ENCODE data around the gene STXBP6.

The STXBP6 gene

DNA sequence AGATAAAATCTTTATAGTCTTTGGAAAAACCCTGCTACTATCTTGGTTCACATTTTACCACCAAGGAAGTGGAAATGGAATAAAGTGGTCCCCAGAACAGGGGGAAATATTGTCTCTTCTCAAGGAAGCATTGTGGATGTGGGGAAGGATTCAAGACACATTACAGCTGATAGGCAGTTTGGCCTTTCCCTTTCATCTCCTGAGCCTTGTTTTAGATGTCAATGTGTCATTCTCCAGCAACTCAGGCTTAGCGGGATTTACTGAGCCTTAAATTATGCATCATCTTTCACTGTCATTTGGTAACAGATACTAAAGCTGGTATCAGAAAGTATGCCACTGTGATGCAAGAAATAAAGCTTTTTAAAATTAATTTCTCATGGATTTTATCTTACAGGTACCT lies 136.2 kb downstream of the STXBP6 start:
- no peak for DNase-seq

DNA sequence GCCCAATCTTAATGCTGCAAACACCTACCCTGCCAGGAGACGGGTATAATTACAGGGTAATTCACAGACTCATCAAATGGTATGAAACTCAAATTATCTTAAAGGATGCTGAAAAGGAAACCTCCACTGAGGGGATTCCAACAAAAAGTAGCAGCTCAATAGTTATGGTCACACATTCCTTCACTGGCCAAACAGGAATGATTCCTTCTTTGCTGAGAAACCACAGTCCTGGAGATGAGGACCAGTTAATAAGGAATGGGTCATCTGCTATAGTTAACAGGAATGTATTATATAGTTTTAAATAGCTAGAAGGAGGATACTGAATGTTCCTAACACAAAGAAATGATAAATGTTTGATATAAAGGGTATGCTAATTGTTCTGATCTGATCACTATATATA lies 136.9 kb downstream of the STXBP6 start:
- DNase-seq: peak; percentile 16

DNA sequence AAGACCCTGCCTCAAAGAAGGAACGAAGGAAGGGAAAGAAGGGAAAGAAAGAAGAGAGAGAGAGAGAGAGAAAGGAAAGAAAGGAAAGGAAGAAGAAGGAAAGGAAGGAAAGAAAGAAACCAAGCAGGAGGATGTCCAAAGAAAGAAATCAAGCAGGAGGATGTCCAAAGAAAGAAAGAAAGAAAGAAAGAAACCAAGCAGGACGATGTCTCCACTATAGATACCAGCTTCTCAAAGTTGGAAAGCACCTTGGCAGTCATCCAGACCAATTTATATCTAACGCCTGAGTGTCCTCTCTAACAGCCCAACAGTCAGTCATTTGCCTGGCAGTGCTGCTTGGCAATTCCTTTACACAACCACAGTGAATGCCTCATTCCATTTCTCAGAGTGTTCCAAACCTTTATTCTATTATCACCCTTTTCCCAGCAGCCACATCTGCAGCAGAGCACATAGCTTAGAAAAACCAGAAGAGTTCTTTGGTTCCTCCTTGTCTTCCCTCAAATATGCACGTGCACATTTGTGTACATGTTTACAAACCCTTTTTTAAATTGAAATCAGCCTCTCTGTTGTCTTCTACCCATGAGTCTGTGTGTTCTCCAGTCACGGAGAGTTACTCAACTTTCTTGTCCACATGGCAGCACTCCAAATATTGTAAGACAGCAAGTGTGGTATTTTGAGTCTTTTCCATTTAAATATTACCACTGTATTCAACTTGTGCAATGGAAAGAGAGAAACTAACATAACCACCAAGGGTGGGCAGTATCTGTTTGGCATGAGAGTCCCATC lies 138.4 kb downstream of the STXBP6 start:
- DNase-seq: peak; percentile 58

GRCh38 chr14:24910408-24910986 lies 139.4 kb downstream of the STXBP6 start:
- DNase-seq: no peak

GRCh38 chr14:24909523-24910302 lies 140.2 kb downstream of the STXBP6 start:
- no peak for DNase-seq

DNA sequence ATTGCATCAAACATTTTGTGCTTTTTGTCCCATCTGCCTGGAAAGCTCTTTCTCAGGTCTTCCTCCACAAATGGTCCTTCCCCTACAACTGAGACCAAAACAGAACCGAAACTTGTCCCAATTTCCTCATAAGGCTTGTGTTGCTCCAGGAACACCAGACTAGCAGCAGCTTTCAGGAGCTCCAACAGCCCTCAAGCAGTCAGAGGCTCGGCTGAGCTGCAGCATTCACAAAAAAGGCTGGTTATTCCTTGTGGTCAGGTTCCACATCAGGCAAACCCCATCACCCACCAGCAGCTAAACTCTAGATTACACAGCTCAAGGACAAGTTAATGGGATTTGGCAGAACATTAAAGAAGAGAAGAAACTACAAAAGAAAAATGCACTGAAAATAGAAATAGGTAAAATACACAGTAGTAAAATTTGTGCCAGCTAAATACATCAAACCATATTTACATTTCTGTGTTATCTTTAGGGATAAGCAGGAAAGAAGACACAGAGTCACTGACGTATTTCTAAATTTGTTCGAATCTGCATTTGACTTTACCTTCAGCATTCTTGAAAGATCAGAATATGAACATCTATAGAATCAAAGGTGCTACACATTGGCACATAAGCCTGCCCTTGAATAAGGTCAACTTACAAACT lies 141.2 kb downstream of the STXBP6 start:
- DNase-seq: no peak

DNA sequence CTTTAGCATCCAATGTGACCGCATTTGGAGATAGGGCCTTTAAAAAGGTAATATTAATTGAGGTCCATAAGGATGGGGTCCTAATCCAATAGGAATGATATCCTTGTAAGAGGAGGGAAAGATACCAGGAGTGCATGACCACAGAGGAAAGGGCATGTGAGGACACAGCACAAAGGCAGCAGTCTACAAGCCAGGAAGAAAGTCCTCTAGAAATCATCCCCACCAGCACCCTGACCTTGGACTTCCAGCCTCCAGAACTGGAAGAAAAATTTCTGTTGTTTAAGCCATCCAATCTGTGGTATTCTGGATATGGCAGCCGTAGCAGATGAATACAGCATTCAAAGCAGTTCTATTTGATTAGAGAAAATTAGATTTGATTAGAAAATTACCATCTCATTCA lies 145.4 kb downstream of the STXBP6 start:
- DNase-seq: no peak

- peak; percentile 78 for DNase-seq
Observed at GRCh38 chr14:24903337-24903736, 146.6 kb downstream of the STXBP6 start.

DNA sequence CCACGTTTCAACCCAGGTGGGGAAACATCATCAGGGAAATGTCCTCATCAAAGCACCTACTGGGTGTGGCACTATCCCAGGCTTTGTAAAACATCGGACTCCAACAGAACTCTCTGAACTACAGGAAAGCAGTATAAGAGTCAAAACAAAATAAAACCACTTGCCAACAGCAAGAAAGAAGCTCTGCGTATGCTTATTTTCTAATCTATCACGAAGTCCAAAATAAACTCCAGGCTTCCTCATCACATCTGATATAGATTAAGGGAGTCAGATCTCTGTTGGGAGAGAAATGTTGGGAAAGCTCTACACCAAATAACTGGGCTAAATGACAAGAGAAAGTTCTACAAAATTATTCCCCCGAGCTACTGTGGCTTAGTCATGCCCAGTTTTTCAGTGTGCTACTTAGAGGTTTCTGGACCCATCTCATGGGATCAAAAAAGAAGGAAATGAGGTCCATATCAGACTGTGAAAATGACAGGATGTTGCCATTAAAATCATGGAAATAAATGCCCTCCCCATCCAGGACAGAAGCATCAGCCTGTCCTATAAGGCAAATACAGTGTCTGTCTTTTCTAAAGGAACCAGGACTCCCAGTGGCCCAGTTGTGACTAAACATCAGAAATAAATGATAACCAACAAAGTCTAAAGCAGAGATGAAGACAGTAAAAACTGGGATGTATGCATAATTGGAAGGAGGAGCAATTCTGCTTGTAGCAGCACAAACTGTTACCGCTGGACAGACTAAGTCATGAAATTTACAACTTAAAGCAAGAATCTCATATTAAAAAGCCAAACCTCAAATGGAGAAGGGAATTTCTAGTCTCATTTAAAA lies 149.5 kb downstream of the STXBP6 start:
- DNase-seq: peak; percentile 71

GRCh38 chr14:24897793-24898192 lies 152.2 kb downstream of the STXBP6 start:
- DNase-seq: no peak

DNA sequence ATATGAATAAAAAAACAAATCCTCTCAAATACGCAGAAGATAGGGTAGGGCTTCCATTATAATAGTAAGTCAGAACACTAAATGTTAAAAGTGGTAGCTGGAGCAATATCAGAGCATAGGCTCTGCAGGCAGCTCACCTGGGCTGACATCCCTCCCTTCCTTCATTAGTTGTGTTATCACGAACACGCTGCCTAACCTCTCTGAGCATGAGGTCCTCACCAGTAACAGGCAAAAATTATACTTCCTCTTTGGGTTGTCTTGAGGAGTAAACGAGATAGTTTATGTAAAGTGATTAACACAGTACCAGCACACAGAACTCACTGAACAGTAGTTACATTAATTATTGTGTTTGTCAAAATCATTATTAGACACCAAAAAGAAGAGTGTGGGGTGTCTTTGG lies 154.3 kb downstream of the STXBP6 start:
- no peak for DNase-seq

DNA sequence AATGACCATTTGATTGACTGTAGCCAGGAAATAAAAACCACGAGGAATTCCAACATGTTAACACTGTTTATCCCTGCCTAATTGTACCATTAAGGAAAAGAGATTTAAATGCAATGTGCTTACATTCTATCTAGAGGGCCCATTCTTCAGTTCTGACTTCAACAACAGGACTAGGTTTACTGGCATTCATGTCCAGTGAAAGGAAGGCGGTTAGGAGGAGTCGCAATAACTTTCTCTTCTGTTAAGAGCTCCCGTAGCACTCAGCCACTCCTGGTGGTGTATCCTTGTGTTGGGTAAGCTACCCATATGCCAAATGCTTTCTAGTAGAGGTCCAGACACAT lies 154.7 kb downstream of the STXBP6 start:
- no peak for DNase-seq

DNA sequence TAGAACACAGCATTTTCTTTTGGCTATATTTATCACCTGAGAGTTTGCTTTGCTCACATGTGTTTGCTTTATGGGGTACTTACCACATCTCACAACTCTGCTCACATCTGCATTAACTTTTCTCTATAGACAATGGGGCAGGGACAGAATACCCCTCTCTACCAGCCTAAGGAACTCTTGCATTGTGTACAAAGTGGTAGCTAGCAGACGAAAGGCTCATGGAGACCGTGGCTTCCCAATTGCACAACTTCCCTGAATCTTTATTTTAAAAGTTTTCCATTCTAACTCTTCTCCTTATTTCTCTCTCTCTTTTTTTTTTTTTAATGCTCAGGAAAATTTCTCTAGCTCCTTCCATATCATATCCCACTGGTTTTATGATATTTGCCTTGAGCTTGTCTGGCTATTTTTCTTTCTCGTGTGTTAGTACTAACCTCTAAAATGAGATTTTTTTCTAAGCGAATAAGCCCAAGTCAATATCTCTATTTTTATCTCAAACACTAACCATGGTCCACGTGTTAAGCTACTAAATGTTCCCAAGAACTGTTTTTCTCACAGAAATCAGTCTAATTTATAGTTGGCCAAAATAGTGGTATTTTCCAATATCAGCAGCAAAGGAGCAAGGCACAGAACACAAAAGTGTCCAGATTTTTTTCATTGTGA lies 155.2 kb downstream of the STXBP6 start:
- no peak for DNase-seq

DNA sequence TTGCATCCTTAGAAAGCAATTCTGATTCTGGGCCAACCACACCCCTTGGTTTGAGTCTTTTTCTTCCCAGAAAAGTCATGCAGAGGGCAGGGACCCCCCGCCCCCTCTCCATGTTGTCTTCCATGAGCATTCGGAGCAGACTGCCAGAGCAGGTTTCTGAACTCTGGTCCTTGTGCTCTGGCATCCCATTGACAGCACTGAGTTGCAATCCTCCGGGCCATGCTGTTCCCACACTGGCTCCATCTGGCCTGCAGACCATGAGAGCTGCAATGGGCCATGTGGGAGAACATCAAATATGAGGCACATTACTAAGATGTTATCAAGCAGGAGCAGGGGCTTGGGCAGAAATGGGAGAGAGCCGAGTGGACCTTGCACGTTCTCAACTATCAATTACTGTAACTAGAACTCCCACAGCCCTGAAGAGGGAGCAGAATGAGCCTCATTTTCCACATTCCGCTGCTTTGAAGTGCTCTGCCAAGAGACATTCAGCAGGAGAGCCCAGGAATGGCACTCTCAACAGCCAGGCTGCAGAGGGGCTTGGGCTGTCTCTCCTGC lies 157.4 kb downstream of the STXBP6 start:
- no peak for DNase-seq

GRCh38 chr14:24891987-24892496 lies 157.9 kb downstream of the STXBP6 start:
- no peak for DNase-seq

GRCh38 chr14:24890716-24891115 lies 159.2 kb downstream of the STXBP6 start:
- no peak for DNase-seq

GRCh38 chr14:24889843-24890242 lies 160.1 kb downstream of the STXBP6 start:
- no peak for DNase-seq

- DNase-seq: no peak
Observed at GRCh38 chr14:24888532-24888931, 161.4 kb downstream of the STXBP6 start.

- no peak for DNase-seq
Observed at GRCh38 chr14:24887623-24888304, 162.2 kb downstream of the STXBP6 start.

- DNase-seq: no peak
Observed at GRCh38 chr14:24885410-24885913, 164.5 kb downstream of the STXBP6 start.

Data from fibroblast of skin of back (primary cell).